ENCODE measurements around the gene KRT16.
"Not testable (repeated sequence)": the region's sequence is repeated elsewhere in the genome, so short reads cannot be mapped to it uniquely, and the experiment has no call there.

The KRT16 gene

DNA sequence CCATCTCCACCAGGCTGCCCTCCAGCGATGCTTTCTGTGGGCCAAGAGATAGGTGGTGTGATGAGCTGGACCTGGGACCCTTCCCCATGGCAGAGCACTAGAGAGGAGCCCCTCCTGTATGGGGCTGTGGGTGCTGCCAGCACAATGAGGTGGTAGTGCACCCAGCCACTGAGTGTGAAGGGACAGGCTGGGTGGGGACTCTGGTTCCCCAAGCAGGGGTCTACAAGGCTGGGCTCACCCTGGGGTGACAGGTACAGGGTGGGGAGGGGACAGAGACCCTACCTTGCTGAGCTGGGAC is 15.5 kb upstream of the KRT16 start:
- DNase-seq (ENCODE audit: low spot score) = not testable (repeated sequence)

DNA sequence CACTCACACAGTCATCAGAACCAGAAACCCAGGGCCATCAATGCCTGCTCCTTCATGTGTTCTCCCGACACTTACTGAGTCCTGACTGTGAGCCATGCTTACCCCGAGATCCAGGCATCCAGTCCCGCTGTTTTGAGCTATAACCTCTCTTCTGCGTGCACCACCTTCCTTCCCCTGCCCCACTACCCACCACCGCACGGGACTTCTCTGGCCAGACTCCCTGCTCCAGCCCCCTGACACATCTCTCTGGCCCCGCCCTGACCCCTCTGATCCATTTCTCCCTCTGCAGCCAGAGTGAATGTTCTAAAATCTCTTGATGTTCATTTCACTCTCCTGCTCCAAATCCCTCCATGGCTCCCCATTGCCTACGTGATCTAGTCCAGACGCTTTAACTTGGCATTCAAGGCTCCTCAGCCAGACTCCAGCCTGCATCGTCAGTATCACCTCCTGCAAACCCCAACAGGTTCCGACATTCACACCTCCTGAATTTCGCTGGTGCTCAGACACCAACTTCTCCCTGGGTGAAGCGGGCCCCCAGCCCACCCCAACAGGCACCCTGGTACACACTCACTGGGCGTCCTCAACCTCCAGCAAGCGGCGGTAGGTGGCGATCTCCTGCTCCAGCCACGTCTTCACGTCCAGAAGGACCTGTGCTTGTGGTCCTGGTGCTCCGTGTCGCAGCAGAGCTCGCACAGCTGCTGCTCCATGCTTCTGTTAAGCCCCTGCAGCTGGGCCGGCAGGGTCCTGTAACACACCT is 14.9 kb upstream of the KRT16 start:
- no peak for DNase-seq (ENCODE audit: low spot score)

DNA sequence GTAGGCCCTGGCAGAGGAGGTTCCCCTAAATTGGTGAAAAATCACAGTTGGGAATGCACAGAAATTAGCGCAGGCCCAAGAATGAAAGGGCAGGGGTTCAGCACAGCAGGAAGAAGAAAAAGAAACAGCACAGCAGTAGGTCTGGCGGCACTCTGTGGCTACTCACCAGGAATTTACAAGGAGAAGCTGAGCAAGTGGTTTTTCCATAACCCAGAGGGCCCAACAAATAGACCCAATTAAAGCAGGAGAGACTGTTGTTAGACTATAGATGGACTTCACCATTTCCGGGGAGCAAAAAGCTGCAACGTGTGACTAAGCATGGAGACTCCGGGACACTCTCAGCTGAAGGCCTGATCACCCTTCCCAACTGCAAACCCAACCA is 14.3 kb upstream of the KRT16 start:
- DNase-seq (ENCODE audit: low spot score) = not testable (repeated sequence)

DNA sequence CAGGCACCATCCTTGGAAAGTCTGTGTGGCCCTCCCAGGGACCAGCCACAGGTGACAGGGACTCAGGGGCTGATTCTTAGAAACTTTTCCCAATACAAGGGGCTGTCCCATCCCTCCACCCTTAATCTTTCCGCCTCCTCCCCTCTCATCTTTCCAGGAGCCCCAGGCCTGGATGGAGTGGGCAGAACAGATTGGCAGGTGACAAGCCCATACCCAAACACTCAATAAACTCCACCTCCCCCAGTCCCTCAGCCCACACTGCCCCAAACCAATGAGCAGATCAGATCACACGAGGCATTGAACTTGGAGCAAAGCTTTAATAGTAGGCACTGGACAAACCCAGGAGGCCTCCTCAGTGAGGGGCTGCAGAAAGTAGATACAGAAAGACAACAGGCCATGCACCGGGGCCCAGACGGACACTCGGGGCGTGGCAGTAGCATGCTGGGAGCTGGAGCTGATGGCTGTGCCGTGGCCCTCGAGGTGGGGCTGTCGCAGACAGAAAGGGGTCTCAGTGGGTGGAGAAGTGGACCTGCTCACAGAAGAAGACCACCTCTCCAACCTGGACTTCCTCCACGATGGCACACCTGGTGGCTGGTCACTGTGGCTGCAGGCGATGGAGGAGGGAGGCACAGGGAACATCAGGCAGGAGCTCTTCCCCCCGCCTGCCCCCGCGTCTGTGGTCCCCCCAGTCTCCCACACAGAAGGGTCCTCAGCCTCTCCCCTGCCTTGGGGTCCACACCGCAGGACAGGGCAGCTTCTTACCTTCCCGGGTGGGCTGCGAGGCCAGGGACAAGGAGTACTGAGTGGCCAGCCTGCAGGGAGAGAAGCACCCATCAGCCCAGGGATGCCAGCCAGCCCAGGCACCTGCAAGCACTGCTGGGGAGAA is 13.7 kb upstream of the KRT16 start:
- DNase-seq (ENCODE audit: low spot score) = not testable (repeated sequence)

DNA sequence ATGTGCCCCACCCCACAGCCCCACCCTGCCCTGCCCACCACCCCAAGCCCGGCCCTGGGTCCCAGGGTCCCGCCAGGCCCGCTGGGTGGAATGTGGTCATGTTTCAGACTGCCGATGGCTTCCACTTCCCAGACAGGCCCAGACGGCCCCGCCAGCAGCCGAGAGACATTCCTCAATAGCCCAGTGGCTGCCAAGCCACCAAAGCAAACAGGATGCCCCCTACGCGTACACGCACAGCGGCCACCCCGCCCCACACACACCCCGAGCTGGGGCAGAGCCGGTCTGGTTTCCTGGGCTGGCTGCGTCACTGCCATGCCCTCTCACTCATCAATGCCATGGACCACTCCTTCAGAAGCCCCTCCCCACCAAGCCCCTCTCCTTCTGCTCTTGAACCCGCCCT is 13.0 kb upstream of the KRT16 start:
- DNase-seq (ENCODE audit: low spot score) = no peak

DNA sequence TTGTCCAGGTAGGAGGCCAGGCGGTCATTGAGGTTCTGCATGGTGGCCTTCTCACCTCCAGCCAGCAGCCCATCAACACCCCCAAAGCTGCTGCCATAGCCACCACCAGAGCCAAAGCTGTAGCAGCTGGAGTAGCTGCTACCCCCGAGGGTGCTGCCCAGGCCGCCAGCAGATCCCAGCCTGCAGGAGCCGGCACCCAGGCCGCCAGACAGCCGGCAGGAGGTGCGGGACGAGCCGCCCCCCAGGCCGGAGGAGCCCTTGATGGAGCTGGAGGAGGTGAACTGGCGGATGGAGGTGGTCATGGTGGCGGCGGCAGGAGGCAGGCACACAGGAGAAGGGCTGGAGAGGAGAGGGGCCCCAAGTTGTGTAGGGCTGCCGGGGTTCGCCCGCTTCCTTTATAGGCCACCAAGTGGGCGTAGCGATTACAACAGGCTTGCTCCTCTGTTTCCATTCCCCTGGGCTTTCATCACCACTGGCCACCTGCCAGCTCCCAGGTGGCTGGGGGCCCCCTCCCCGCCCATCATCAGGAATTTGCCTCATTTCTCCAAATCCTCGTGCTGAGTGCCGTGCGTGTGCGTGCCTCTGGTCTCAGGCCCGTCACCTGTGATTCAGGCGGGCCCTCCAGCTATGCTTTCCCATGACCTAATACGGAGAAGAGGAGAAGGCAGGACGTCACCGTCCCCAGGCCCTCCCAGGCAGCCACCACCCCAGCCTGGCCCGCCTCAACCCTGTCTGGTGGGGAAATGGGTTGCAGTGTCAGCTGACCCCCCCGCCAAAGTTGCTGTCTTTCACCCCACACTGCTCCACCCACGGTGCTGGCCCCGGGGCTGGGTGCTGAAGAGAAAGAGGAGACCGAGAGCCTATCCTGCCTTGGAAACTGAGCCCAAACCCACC is 11.9 kb upstream of the KRT16 start, which contains the start of gene KRT17:
Gene KRT17, minus strand, starts transcription at position 368 of the 894 bp plus-strand sequence. Its CDS starts 66 bp downstream, at position 302.
- DNase-seq (ENCODE audit: low spot score) = no peak

DNA sequence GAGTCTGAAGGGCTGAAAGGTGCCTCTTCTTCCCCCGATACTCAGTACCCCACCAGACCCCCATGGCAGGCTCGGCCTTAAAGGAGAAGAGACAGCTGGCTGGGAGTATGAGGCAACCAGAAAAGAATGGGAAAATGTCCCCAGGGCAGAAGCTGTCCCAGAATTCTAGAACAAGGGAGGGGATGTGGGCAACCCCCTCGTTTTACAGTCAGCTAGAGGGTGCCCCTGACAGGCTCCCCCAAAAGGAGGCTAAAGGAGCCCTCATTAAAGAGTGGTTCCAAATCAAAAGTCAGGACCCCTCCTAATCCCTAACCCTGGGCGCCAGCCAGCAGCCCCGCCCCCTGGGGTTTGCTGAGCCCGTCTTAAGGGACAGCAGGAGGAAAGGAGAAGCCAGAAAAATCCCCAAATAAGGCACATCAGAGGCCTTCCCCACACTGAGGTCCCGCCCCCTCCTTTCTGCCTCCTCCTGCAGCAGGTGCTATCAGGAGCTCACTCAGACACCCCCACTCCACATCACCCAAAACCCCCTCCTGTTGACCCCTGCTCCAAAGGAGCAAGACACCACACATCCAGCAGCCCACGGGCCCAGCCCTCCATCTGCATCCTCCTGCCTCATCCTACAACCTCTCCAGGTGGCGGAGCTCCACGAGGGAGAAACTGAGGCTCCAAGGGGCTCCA is 10.8 kb upstream of the KRT16 start:
- DNase-seq (ENCODE audit: low spot score) = not testable (repeated sequence)

DNA sequence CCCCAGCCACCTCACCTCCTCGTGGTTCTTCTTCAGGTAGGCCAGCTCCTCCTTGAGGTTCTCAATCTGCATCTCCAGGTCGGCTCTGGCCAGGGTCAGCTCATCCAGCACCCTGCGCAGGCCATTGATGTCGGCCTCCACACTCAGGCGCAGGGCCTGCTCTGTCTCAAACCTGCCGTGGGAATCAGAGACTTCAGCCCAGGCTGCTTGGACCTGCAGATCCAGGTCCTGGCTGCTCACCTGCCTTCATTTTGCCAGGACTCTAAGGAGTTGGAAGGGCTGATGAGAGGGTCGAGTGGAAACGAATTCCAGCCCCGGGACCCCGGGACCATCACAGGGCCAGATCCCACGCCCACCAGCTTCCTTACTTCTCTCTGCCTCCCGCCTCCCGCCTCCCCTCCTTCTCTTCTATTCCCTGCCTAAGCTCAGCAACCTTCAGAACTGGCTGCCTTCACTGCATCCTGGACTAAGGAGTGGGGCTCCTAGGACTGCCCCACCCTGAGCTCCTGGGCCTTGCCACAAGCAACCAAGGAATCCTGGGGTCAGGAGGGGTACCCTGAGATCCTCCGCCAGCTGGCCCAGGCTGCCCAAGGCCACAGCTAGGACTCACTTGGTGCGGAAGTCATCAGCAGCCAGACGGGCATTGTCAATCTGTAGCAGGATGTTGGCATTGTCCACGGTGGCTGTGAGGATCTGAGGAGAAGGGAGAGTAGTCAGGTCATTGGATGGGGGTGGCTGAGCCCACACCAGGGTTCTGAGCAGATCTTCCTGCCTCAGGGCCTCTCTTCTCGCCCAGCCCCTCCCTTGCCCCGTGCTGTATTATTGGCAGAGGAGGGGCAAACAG is 10.0 kb upstream of the KRT16 start:
- not testable (repeated sequence) for DNase-seq (ENCODE audit: low spot score)

DNA sequence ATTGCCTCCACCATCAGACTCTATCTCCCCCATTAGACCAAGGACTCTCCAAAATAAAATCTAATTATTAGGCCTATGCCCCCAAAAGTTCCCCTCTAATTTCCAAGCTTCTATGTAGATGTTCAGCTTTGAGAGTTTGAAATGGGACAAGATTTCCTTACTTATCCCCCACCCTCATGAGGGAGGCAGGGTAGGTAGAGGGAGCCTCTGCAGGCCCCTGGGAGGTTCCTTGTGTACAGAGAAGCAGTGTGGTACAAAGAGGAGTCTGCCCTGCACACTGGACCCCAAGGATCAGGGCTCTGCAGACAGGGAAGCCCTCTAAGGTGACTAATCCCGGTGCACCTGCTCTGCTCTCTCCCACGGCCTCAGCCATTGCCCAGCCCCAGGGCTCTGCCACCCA is 9.3 kb upstream of the KRT16 start:
- DNase-seq (ENCODE audit: low spot score) = no peak

DNA sequence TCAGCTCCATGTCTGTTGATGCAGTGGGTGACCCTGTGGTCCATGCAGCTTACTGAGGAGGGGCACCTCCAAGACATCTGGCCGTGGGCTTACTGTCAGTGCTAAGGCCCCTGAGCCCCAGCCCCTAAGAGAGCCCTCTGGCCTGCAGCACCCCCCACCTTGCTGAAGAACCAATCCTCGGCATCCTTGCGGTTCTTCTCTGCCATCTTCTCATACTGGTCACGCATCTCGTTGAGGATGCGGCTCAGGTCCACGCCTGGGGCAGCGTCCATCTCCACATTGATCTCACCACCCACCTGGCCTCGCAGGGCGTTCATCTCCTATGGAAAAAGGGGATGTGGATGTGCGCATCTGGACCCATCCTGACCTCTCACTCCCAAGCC is 8.9 kb upstream of the KRT16 start:
- not testable (repeated sequence) for DNase-seq (ENCODE audit: low spot score)

DNA sequence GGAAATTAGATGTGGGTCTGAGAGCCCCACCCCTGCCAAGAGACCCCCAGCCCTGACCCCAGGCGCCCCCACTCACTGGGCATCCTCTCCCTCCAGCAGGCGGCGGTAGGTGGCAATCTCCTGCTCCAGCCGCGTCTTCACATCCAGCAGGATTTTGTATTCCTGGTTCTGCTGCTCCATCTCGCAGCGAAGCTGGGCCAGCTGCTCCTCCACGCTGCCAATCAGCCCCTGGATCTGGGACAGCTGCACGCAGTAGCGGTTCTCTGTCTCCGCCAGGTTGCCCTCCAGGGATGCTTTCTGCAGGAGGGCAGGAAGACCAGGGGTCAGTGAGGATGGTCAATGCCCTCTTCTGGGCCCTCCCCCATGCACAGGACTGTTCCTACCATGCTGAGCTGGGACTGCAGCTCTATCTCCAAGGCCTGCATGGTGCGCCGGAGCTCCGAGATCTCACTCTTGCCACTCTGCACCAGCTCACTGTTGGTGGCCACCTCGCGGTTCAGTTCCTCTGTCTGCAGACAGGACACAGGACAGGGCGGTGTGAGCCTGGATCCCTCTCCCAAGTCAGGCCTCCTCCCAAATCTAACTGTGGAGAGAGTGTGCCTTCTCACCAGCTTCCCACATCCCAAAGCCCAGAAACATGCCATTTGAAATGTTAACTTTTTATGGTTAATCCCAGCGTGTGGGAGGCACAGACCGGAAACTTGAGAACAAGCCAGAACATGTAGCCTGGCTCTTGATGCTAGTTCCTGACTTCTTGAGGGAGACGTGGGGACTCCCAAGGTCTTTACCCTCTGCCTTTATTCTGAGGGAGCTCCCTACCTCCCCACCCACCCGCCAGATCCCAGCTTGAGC is 8.2 kb upstream of the KRT16 start:
- no peak for DNase-seq (ENCODE audit: low spot score)

DNA sequence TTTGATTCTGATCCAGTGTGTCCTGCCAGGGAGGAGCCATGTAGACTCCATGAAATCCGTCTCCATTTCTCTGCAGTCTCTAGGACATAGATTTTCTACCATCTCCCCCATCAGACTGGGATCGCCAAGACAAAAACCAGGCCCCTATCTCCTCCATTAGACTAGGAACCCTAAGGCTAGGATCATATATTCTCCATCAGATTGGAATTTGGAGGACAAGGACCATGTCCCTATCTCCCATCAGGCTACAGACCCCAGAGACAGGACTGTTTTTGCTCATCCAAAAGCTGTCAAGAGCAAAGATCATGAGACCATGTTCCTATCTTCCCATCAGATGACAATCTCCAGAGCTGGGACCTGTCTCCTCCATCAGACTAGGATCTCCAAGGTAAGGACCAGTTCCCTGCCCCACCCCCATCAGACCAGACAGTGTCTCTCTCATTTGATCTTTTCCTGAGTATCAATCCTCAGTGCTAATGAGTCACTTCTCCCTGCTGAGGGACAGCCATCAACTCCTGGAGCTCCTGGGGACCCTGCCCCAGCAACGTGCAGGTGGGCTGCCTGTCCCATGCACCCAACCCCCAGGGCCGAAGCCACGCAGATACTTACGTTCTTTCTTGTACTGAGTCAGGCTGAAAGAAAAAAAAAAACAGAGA is 7.5 kb upstream of the KRT16 start:
- not testable (repeated sequence) for DNase-seq (ENCODE audit: low spot score)

DNA sequence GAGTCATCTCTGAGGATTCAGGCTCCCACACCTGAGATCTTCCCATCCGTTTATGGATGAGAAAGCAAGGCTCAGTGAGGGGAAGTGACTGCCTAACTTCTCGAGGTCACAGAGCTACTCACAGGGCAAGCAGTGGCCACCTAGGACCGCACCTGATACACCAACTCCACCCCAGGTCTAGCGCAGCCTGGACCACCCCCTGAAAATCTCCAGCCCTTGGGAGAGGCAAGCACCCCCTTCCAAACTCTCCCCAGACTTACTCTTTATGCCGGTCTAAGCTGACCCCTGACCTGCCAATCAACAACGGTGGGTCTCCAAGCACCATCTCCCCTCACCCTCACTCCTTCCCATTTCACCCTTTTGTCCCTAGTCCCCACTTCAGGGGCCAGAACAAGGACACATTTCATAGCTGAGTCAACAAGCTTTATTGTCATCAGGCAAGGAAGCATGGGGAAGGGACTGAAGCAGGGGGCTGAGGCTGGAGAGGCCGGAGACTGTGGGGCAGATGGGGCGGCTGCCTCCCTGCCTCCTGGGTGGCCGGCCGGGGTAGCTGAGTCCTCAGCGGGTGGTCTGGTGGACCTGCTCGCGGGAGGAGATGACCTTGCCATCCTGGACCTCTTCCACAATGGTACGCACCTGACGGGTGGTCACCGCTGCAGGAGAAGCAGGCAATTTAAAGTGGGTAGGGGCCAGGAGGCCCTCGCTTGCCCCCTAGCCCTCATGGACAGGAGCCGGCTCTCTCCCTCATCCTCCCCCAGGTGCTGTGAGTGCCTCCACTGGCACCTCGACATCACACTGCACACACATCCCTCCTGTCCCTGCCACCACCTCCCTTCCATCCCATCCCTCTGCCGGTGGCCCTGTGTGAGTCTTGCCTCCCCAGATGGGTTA is 6.7 kb upstream of the KRT16 start:
- no peak for DNase-seq (ENCODE audit: low spot score)

DNA sequence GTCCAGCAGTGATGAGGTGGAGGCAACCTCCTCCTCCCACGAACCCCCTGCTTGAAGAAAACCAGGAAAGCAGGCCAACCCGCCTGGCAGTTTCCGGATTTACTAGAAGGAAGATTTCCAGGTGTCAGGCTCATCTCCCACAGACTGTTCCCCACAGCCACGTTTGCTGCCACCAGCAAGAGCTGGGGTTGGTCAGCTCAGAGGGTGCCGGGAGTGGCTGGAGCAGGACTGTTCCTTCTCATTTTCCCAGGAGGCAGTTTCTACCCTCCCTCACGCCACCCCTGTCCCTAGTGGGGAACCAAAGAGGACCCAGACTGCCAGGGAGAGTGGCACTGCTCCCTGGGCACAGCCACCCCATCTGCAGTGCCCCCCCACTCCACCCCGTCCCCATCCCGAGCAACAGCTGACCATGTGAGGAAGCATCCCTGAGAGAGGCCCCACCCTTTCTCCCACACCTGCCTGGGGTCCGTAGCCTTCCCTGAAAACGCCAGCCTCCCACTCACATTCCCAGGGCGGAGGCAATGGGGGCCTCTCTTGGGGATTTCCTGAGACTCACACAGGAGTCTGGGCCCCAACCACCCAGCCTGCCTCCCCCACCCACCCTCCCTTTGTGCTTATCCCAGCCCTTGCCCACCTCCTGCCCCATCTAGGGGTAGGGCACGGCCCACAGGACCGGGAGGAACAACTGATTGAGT is 5.9 kb upstream of the KRT16 start:
- DNase-seq (ENCODE audit: low spot score) = no peak

DNA sequence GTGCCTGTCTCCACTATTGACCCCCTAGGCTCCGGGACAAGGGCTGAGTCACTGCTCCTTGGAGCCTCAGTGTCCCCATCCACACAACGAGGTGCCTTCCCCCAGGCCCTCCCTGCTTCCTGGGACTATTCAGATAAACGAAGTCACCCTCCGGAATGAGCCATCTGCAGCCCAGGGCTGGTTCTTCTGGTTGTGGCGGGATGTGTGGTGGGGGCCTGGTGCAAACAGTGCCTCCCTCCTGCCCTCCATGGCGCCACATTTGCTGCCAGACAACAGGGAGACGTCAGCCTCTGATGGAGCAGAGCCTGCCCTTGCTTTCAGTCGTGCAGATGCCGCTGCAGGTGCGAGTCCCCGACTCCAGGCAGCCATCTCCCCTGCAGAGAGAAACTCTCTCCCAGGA is 5.1 kb upstream of the KRT16 start:
- DNase-seq (ENCODE audit: low spot score) = no peak

DNA sequence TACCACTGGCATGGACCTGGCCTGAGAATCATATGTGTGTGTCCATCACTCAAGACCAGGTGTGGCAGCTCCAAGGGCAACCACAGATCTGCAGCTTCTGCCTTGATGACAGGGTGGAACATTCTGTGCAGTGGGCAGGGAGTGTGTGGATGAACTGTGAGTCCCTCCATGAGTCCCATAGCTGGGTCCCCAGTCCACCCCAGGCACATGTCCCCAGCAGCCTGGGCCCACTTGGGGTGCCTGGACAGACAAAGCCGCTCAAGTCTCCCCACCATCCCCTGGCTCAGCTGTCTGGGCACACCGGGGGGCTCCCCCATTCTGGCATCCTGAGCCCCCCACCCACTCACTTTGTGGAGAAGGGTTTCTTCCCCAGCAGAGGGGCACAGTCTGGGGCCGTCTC is 4.6 kb upstream of the KRT16 start:
- no peak for DNase-seq (ENCODE audit: low spot score)

DNA sequence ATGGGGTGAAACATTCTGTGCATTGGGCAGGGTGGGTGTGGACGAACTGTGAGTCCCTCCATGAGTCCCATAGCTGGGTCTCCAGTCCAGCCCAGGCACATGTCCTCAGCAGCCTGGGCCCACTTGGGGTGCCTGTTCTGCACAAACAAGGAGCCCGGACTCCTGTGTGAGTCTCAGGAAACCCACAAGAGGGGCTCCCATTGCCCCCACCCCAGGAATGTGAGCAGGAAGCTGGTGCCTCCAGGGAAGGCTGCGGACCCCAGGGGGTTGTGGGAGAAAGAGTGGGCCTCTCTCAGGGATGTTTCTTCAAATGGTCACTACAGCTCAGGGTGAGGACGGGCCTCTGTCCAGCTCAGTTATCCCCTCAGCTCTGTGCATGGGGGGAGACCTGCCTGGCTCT is 3.9 kb upstream of the KRT16 start:
- DNase-seq (ENCODE audit: low spot score) = not testable (repeated sequence)

DNA sequence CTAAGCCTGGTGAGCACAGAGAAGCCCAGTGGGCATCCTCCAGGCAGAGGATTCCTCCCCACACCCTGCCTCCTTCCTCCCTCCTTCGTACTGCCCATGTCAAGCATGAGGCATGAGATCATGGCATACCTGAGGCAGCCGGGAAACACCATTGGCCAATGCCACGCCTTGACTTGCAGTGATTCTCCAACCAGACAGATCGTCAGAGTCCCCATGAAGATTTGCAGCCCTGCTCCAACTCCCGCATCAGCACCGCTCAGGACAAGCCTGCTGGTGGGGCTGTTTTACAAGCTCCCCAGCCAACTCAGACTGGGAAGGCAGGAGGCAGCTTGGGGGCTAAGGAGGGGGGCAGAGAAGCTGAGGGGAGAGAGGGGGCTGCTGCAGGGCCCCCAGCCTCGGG is 2.9 kb upstream of the KRT16 start:
- DNase-seq (ENCODE audit: low spot score) = no peak
